ENCODE data around the gene STARD7. TPM values are rescaled to one million over a fixed set of nuclear protein-coding genes. Genes with fewer than 3 reads are reported as not detected.

The STARD7 gene
- total RNA-seq, 2 donors from 2014 or later: 145 to 159 TPM

DNA sequence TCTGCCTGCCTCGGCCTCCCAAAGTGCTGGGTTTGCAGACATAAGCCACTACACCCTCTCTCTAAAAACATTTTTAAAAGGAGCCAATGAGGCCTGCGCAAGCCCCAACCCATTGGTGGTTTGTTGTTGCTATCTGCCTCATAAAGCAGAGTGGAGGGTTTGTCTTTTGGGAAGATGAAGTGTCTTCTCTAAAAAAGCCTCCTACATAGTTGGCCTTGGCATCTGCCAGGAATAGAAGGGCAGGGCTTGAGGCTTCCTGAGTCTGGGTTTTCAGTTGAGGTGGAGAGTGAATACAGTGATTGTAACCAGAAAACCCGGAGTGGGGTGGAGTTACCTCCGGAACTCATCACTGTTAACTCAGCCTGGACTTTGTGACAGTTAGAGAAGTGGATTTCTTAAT, 5.9 kb upstream of the STARD7 start:
- peaks cover 18% of the 10 kb centered on the region for H3K4me1 Mint-ChIP-seq

DNA sequence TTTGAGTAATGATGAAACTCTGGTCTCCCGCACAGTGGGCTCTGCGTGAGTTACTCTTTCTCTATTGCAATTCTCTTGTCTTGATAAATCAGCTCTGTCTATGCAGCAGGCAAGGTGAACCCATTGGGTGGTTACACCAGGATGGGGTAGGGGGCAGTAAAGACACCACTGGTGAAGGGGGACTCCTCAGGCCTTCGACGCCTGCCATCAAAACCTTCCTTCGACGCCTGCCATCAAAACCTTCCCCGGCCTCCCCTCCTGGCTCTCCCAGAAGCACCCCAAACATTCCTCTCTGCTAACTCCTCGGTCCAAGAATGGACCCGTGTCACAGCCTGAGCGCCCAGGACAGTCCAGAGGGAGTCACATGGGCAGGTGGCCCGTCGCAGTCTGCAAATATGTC, 4.8 kb upstream of the STARD7 start:
- Histone ChIP-seq H3K9me3 (ENCODE audit: control insufficient read depth, low read length) (no peaks in the 10 kb centered on the region), H3K4me3 (ENCODE audit: low read length) (no peak overlapping the region), H3K27ac (ENCODE audit: low read depth, low read length) (no peak overlapping the region), H3K4me1 (ENCODE audit: control insufficient read depth, insufficient read depth, low read length) (no peaks in the 10 kb centered on the region), H3K27me3 (ENCODE audit: control insufficient read depth, insufficient read depth, low read length, poor library complexity, severe bottlenecking) (no peaks in the 10 kb centered on the region), H3K9ac (ENCODE audit: extremely low read depth, low read length, poor library complexity, severe bottlenecking) (no peak overlapping the region), H3K36me3 (ENCODE audit: control insufficient read depth, insufficient read depth, low read length) (no peaks in the 10 kb centered on the region)
- 94 to 96% methylated on average over 8 to 12 of the region's 12 CpGs for WGBS, 2 experiments (ENCODE audit: insufficient coverage in 1 of 2, insufficient read length in 1 of 2)
- peak; percentile 49 for TF ChIP-seq CTCF (conservative IDR thresholded peaks at IDR 0.05)
- peak; percentile 55 for DNase-seq
- Mint-ChIP-seq H3K9me3 (no peaks in the 10 kb centered on the region), H3K27me3 (ENCODE audit: insufficient read depth) (no peaks in the 10 kb centered on the region), H3K4me1 (peaks cover 22% of the 10 kb centered on the region), H3K27ac (no peak overlapping the region), H3K36me3 (ENCODE audit: low read depth) (no peaks in the 10 kb centered on the region), H3K4me3 (no peak overlapping the region)

More for the DNA sequence above, 5.9 kb upstream of the STARD7 start:
- no peaks in the 10 kb centered on the region for H3K9me3 ChIP-seq (ENCODE audit: control insufficient read depth, low read length)
- no peak overlapping the region for H3K9ac ChIP-seq (ENCODE audit: extremely low read depth, low read length, poor library complexity, severe bottlenecking)
- H3K4me3 ChIP-seq (ENCODE audit: low read length): no peak overlapping the region
- no peaks in the 10 kb centered on the region for H3K36me3 ChIP-seq (ENCODE audit: control insufficient read depth, insufficient read depth, low read length)
- no peaks in the 10 kb centered on the region for H3K27me3 Mint-ChIP-seq (ENCODE audit: insufficient read depth)
- WGBS, 2 experiments (ENCODE audit: insufficient coverage in 1 of 2, insufficient read length in 1 of 2): 94 to 100% methylated on average over 1 to 4 of the region's 4 CpGs
- no peak overlapping the region for H3K27ac Mint-ChIP-seq
- H3K4me3 Mint-ChIP-seq: no peak overlapping the region
- no peak for DNase-seq
- TF ChIP-seq CTCF (conservative IDR thresholded peaks at IDR 0.05): no peak
- H3K27ac ChIP-seq (ENCODE audit: low read depth, low read length): no peak overlapping the region
- no peaks in the 10 kb centered on the region for H3K36me3 Mint-ChIP-seq (ENCODE audit: low read depth)
- no peaks in the 10 kb centered on the region for H3K9me3 Mint-ChIP-seq
- no peaks in the 10 kb centered on the region for H3K27me3 ChIP-seq (ENCODE audit: control insufficient read depth, insufficient read depth, low read length, poor library complexity, severe bottlenecking)
- no peaks in the 10 kb centered on the region for H3K4me1 ChIP-seq (ENCODE audit: control insufficient read depth, insufficient read depth, low read length)

GRCh38 chr2:96212339-96212738, 3.7 kb upstream of the STARD7 start:
- Histone ChIP-seq H3K4me1 (ENCODE audit: control insufficient read depth, insufficient read depth, low read length) (no peaks in the 10 kb centered on the region), H3K27ac (ENCODE audit: low read depth, low read length) (no peak overlapping the region), H3K27me3 (ENCODE audit: control insufficient read depth, insufficient read depth, low read length, poor library complexity, severe bottlenecking) (no peaks in the 10 kb centered on the region), H3K9ac (ENCODE audit: extremely low read depth, low read length, poor library complexity, severe bottlenecking) (no peak overlapping the region), H3K36me3 (ENCODE audit: control insufficient read depth, insufficient read depth, low read length) (no peaks in the 10 kb centered on the region), H3K4me3 (ENCODE audit: low read length) (no peak overlapping the region), H3K9me3 (ENCODE audit: control insufficient read depth, low read length) (no peaks in the 10 kb centered on the region)
- Mint-ChIP-seq H3K27ac (no peak overlapping the region), H3K4me3 (no peak overlapping the region), H3K9me3 (no peaks in the 10 kb centered on the region), H3K27me3 (ENCODE audit: insufficient read depth) (no peaks in the 10 kb centered on the region), H3K4me1 (peaks cover 24% of the 10 kb centered on the region), H3K36me3 (ENCODE audit: low read depth) (peaks cover 1% of the 10 kb centered on the region)
- DNase-seq: no peak
- TF ChIP-seq CTCF (conservative IDR thresholded peaks at IDR 0.05): no peak
- WGBS, 2 experiments (ENCODE audit: insufficient coverage in 1 of 2, insufficient read length in 1 of 2): 90 to 93% methylated on average over 2 to 4 of the region's 4 CpGs

Measured in endodermal cell (in vitro differentiated cells).